HG03521 (cell line): ENCODE measurements around the gene KSR2.

Experiments used
- ATAC-seq: cut with Tn5 transposase; IDR thresholded peaks from one replicate; pipeline ENCODE4 v1.9.1; 2021; ENCODE audit warnings: mild to moderate bottlenecking, moderate library complexity; ENCODE audit not compliant: unreplicated experiment

KSR2 gene

DNA sequence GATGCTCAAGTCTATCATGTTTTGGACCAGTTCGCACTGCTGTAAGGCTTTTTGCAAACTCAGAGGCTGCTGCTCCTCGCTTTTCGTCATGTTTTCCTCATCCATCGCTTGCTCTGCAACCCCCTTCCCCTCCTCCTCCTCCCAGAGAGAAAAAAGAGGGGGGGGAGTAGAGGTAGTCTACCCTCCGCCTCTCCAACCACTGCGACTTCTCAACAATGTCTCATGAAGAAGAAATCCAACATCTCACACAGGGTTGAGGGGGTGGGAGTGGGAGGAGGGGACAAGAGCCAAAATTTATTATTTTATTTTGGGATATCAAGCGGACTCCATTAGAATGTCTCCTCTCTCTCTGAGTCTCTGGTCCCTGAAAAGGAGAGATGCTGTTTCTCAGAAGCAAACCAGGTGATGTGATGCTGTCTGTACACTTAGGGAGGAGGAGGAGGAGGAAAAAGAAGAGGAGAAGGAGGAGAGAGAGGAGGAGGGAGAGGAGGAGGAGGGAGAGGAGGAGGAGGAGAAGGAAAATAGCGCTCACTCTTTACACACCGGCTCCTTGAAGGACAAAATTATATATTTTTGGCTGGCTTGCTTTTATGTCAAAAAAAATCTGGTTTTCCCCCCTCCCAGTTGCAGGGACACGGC, 520 bp downstream of the KSR2 start:
- no peak for ATAC-seq

DNA sequence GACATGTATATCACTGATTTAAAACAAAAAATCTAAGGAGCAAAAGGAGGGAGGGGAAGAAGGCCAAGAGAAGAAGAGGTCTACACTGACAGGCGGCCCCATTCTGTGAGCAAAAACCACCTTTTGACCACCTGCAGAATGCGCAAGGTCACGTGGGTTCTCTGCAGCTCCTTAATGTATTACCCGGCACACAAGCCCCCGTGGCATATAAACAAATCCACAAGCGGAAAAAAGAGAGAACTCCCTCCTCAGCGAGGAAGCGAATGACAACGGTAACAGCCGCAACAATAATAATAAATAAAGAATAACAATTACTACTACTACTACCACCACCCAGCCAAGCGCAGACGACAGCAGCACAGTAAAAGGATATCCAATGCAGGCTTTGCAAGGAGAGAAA, 1.3 kb downstream of the KSR2 start:
- no peak for ATAC-seq

DNA sequence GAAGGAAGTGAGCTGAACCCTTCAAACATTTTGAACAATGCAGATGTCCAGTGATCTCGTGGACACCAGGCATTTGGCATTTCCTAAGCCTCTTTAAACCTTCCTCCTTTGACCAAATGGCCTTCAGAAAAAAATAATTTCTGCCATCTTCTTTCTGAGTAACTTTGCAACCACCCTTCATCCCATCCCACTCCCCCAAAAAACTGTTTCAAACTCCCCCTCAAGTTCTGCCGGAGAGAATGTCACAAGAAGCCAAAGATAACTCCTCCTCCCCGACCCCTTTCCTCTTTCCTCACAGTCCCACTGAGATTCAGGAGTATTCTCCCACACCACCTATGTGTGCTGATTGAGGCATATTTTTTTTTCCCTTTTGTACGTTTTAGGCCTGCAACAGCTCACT, 1.7 kb downstream of the KSR2 start:
- ATAC-seq, result no peak

DNA sequence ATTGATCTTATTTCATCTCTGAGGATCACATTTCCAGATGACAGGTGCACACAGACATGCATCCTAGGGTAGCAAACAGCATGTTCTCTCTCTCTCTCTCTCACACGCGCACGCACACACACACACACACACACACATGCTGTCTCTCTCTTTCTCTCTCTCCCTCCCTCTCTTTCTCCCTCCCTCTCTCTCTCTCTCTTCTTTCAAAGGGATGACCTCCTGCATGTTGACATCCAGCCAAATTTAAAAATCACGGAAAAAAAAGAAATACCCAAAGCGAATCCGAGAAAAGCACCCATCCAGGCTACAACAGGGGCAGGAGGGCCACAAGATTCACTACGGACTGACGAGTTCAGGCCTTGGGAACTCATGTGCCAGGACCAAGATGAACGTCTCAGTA, 2.3 kb downstream of the KSR2 start:
- ATAC-seq, result no peak

DNA sequence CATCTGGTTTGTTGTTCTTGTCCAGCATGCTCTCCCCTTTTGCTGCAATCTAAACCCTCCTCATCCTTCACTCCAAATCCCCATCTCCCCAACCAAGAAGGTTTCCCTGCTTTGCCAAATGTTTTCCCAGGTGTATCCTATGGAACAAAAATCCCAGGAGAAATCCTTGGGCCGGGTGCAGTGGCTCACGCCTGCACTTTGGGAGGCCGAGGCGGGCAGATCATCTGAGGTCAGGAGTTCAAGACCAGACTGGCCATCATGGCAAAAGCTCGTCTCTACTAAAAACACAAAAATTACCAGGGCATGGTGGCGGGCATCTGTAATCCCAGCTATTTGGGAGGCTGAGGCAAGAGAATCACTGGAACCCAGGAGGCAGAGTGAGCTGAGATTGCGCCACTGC, 5.0 kb downstream of the KSR2 start:
- ATAC-seq, result no peak

DNA sequence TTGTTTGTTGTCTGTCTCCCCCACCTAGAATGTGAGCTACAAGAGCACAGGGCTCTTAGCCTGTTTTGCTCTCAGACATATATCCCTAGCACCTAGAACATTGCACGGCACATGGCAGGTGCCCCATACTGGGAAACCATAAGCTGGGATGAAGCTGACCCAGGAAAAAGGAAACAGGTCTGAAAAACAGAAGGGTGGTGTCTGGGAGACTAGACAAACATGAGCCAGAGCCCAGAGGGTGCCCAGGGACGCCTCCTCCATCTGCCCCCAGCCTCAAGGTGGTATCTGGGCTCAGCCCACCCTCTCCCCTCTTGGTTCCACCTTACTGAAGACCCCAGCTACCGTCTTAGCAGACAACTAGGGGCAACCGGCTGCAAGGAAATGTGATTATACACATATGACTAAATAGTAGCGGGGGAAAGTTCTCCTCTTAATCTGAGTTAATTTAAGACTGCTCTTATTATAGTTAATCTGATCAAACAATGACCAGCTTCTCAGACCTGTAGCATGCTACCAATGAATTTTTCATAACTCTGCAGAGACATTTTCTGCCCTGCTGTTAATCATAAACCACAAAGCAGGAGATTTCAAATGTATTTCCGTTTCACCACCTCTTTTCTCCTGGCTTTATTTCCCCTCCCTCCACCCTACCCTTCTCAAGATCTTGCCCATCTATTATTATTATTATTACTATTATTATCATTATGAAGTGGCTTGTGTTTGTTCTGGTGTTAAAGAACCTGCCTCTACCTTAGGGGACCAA, 31.9 kb downstream of the KSR2 start:
- no peak for ATAC-seq

DNA sequence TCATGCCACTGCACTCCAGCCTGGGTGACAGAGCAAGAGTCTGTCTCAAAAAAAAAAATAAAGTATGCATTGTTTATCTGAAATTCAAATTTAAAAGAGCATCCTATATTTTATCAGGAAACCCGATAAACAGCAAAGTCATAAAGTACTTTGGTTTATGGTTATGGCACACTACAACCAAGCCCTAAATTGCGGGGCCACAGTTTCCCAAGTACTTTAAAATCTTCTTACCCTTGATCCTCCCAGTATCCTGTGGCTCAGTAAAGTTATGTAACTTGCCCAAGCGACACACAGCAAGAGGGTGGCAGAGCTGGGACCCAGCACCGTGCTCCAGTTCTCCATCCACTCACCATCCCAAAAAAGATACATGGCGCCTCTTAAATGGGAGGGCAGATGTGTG, 35.2 kb downstream of the KSR2 start:
- no peak for ATAC-seq

DNA sequence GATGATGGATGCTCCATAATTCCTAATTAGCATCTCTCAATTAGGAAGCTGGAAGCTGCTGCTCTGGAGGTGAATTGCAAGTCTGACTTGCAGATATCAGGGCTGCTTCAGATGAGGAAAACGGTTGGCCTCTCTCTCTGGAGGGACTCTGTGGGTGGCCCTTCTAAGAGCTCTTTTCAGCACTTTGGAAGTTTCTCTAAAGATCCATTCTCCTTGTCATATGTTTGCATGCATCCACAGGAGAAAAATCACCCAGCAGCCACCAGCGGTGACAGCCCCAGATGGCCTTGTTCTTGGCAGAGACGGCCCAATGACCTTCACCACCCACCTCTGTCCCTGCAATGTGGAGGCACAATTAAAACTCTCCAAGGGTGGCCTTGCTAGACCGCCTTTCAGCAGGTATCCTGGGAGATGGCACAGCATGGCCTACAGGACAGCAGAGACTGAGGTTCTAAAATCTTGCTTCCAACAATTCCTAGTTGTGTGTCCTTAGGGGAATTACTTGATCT, 42.3 kb downstream of the KSR2 start:
- ATAC-seq, result no peak

DNA sequence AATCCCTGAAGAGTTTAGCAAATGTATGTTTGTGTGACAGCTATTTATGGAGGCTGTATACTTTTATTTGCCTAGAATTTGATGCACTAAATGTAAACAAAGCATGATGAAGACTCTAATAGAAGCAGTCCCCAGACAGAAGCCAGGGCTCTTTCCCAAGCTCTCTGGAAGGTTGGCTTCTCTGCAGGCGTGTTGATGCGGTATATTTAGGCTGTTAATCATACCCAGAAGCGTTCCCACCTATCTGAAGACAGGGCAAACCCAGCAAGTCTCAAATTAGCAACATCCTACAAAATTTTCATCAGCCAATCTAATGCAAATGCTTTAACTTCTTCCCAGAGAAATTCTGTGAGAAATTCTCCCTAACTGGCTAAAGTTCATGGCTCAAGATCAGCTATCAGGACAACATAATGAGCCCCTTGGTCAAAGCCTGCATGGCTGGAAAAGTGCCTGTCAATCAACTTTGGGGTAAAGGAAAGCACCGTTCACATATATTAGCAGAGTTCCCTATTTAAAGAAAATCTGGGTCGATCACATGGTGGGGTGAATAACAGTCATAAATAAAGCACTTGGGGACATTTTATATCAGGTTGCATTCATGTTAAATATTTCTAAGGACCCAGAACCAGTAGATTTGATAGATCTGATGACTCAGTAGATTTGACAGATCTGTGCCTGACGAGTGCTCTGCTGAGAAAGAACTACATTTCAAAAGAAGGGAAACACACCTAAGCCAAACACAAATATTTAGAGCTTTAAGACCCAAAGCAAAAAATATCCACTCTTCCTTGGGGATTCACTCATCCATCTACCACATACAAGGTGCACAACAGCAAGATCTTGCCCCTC, 46.6 kb downstream of the KSR2 start:
- ATAC-seq, result no peak

DNA sequence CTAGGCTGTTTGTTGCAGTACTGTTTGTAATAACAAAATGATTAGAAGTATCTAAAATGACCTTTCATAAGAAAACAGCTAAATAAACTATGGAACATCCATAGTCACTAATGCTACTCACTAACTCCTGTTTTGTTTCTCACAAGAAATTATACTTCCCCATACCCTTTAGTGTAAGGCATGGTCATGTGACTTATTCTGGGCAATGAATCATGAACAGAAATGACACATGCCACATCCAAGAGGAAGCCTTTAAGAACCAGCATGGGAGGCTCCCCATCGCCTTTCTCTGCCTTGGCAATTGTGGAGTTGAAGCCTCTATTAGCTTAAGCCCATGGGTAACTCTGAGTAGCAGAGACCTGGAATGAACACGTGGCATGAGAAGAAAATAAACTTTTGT, 49.3 kb downstream of the KSR2 start:
- ATAC-seq, result no peak

DNA sequence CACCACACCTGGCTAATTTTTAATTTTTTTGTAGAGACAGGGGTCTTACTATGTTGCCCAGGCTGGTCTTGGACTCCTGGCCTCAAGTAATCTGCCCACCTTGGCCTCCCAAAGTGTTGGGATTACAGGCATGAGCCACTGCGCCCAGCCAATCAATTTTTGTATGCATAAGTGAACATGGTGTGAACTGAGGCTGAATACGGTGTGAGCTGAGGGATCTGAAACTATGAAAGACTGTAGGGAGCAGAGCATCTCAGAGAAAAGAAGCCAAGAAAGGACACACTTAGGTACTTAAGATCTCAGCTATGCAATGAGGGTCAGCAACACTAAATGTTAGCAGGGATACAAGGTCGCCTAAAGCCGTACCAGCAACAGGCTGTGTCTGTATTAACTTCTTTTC, 54.1 kb downstream of the KSR2 start:
- no peak for ATAC-seq

DNA sequence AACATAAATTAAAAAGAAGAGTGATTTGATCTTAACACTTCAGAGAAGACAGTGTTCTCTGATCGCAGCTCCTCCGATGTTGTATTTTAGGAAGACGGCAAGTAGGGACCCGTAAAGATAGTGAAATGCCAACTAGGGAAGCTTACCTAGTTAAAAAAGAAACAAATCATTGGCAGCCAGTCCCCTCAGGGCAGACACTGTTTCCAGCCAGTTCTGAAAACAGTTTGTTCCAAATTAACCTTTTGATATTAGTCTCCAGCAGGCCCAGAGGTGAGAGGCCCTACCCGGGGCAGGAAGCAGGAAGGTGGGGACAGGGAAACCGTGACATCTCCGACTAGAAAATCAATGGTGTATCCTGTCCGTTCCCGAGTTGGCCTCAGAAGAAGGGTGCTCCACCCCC, 56.0 kb downstream of the KSR2 start:
- no peak for ATAC-seq

DNA sequence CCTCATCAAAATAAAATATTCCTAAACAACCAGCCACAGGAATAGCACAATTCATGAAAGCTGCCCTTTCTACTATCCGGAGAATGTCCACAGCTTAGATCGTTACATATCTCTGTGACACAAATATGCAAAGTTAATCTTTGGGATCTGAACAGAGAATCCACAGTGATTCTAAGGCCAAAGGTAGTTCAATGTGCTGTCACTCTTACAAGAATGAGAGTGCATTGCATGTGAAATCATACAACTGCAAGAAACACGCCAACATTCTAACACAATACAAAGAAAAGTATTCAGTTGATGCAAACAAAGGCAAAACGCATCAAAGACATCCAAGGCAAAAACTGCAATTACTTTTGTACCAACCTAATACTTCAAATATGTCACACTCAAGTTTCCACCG, 60.4 kb downstream of the KSR2 start:
- no peak for ATAC-seq

DNA sequence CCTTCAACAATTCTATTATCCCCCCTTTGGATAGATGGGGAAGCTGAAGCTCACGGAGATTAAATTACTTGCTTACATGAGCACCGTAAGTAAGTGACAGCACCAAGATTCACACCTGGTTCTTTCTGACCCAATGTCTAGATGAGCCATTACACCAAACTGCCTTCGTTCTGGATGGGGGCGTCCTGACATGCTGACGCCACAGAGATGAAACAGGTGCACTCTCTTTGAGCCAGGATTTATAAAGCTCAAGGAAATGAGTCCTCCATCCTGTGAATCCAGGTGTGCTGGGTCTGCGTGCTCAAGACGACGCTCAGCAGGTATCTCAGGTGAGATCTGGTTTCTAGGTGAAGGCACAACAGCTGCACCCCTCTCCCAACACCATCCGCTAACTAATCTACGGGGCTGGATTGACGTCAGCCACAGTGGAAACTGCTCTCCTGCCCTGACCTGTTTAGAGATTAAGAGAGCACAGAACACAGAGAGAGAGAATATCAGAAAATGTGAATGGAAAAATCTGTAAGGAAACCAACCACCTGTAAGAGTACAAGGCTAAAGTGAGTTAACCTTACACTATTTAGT, 61.6 kb downstream of the KSR2 start:
- no peak for ATAC-seq

DNA sequence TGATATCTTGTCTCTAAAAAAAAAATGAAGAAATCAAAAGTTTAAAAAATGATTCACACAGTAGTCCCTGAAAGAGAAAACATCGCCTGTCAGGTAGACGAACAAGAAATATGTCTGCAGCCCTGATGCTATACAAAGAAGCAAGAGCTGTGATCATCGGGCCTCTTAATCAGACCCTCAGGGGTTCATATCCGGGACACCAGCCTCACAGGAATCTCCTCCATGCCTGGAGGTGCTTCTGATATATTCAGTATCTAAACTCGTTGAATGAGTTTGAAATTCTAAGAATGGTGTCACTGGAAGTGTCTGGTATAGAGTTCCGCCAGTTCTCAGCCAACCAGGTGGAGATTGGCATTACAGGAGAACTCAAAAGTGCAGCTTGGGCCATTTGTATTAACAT, 64.7 kb downstream of the KSR2 start:
- no peak for ATAC-seq

DNA sequence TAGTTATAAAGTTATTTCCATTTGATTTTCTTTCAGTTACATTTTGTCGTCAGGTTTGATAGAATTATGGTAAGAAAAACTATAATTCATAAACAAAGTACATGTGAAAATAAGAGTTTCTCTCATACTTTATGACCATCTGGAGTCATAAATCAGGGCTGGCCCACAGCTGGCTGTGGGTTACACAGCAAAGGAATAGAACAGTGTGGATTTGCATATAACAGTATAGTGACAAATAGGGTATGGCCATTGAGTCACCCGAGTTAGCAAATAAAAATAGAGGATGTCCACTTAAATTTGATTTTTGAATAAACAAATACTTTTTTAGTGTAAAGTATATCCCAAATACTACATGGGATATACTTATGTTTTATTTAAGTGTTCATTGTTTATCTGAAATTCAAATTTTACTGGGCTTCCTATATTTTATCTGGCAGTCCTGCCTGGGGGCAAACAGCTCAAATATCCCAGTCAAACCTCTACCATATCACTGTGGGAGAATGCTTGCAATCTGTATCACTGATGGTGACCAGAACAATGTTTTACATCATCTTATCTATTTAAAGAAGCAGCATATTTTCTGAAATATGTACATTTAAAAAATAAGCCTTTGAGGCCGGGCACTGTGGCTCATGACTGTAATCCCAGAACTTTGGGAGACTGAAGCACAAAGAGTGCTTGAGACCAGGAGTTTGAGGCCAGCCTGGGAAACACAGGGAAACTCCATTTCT, 65.5 kb downstream of the KSR2 start:
- ATAC-seq, result no peak

DNA sequence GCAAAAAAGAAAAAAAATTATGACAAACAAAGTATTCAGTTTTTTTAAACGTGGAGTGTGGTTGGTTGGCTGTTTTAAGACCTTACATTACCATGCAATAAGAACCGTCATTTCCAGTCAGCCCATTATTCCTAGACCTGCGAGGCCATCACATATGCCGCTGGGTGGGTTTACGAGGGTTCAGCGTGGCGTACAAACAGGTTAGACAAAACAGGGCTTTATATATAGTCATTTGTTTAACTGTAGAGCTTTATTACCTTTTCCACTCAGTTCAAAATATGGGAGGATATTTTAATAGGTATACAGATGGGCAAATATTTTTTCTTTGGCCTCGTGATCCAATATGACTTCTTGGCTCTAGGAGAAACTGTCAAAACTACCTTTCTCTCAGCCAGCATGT, 67.2 kb downstream of the KSR2 start:
- ATAC-seq, result no peak

DNA sequence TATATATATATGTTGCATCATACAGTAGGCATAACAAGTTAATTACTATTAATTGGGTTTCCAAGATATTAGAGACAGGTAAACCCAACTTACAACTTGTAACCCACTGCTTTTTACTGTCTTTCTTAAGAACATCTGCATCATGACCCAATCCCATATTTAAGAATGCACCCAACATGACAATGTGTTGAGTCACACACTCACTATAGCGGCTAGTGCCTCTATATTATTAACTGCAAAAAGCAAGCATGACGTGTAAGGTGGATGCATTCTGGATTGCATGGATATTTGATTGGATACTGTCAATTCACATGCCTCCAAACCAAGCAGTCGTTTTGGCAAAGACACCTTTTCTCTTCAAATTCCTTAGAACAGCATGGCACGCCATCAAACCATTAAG, 68.2 kb downstream of the KSR2 start:
- ATAC-seq, result no peak

DNA sequence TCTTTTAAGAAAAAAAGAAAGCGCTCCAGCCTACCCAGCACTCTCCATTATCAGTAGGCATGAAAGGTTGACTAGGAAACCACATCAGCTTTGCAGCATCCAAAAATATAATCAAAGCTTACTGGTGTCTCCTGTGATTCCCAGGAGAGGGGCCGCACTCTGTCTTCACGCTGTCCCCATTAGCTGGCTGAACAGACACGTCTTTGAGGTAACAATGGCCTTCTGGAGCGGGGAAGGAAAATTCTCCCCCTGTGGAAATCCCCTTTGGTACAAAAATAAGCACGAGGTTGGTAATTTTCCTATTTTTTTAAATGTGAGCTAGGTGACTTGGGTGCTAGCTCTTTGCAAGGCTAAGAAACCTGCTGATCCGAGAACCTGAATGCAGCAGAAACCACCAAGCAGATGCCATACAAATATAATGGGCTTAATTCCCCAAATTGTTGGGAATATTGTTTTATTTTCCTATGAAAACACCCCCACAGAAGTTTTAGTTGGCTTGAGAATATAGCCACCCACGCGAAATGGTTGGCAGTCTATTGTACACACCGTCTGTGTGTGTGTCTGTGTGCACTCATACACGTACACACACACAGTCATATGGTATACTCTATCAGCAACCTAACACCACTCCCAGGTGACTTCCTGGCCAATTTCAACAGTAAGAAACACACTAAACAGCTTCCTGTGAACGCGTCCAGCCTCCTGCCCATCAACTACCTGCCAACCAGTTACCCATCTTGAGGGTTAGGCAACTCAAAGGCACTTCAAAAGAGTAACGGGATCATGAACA, 71.2 kb downstream of the KSR2 start:
- ATAC-seq, result no peak

DNA sequence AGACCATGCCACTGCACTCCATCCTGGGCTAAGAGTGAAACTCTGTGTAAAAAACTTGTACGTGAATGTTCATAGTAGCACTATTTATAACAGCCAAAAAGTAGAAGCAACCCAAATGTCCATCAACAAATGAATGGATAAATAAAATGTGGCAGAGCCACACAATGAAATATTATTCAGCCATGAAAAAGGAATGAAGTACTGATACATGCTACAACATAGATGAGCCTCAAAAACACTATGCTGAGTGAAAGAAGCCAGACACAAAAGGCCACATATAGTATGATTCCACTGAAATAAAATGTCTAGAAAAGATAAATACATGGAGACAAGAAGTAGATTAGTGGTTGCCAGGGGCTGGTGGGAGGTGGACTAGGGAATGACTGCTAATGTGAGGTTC, 72.8 kb downstream of the KSR2 start:
- no peak for ATAC-seq
